Measurements from ENCODE around the gene FDPS.
"Not testable (repeated sequence)": the region's sequence is repeated elsewhere in the genome, so short reads cannot be mapped to it uniquely, and the experiment has no call there.

Gene FDPS

GRCh38 chr1:155320252-155320651 is 11.6 kb downstream of the FDPS start:
- DNase-seq (ENCODE audit: low read depth in 2 of 2), result no peak

DNA sequence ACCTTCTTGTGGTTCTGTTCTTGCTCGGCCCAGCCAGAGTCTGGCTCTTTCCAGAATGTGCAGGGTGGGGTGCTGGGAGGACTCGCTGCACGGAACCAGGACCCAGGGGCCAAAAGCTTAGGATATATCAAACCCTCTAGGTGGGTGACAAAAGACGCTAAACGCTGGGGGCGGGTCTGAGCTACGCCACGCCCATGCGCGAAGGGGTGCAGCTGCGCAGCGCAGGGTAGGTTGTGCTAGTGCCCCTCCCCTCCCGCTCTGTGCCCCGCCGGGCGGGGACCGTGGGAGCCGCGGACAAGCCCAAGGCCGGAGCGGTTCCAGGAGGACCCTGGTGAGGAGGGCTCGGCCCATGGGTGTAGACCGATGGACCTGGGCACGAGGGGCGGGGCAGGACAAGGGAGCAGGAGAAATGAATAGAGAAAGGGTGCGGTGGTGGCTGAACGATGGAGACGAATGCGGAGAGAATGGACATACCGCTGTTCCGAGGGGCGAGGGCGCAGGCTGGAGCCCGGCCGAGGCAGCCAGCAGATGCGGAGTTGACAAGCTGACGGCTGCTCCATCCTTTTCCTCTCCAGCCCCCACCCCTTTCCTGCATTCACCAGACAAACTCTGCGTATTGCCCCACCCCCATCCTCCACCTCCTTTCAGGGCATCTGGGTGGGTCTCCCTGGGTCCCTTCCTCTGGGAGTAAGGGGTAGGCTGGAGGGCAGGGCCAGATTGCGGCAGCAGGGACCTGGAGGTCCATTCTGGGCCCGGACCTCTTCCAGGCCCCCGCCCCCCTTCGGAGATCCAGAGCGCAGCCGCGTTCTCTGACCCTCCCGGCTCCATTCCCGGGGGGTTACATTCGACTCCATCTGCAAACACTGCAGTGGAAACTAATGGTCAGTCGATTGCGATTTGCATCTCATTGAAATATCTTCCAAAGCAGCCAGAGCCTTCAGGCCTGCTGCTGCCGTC is 12.3 kb downstream of the FDPS start, which contains the start of gene RUSC1:
Gene RUSC1, plus strand, starts transcription at position 234 of the 957 bp plus-strand sequence. CDS start 880 bp downstream, outside the sequence.
- peak; percentile 46 to 48 for DNase-seq (ENCODE audit: low read depth in 2 of 2)

DNA sequence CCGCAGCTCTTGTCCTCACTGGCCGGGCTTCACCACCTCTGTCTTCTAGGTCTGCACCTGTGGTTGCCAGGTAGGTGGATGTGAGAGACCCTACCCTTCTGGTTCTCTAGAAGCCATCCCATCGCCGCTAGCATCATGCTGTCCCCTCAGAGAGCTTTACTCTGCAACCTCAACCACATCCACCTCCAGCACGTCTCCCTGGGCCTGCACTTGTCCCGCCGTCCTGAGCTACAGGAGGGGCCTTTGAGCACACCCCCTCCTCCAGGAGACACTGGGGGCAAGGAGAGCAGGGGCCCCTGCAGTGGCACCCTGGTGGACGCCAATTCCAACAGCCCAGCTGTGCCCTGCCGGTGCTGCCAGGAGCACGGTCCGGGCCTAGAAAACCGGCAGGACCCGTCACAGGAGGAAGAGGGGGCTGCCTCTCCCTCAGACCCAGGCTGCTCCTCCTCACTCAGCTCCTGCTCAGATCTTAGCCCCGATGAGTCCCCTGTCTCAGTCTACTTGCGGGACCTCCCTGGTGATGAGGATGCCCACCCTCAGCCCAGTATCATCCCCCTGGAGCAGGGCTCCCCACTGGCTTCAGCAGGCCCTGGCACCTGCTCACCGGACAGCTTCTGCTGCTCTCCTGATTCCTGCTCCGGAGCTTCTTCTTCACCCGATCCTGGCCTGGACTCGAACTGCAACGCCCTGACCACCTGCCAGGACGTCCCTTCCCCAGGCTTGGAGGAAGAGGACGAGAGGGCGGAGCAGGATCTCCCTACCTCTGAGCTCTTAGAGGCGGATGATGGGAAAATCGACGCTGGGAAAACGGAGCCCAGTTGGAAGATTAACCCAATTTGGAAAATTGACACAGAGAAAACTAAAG is 13.2 kb downstream of the FDPS start:
- DNase-seq (ENCODE audit: low read depth in 2 of 2), result no peak

- no peak for DNase-seq (ENCODE audit: low read depth in 2 of 2)
These were observed 13.9 kb downstream of the FDPS start for GRCh38 chr1:155322571-155322952.

- DNase-seq (ENCODE audit: low read depth in 2 of 2), result peak; percentile 74 to 75
These were observed 14.5 kb downstream of the FDPS start for GRCh38 chr1:155322953-155323728.

DNA sequence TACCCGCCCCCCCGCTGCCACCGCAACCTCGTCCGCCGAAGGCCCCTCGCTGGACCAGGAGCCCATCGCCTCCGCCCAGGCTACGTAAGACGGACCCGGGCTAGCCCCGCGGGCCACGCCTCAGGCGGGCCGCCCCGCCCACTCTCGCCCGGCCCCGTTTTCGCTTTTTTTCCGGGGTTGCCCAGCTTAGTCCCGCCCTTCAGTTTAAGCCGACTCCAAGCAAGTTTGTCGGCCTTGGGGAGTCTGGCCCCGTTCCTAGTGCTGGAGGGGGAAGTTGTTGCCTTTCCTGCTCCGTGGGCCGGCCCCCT is 15.0 kb downstream of the FDPS start:
- peak; percentile 67 to 68 for DNase-seq (ENCODE audit: low read depth in 2 of 2)

DNA sequence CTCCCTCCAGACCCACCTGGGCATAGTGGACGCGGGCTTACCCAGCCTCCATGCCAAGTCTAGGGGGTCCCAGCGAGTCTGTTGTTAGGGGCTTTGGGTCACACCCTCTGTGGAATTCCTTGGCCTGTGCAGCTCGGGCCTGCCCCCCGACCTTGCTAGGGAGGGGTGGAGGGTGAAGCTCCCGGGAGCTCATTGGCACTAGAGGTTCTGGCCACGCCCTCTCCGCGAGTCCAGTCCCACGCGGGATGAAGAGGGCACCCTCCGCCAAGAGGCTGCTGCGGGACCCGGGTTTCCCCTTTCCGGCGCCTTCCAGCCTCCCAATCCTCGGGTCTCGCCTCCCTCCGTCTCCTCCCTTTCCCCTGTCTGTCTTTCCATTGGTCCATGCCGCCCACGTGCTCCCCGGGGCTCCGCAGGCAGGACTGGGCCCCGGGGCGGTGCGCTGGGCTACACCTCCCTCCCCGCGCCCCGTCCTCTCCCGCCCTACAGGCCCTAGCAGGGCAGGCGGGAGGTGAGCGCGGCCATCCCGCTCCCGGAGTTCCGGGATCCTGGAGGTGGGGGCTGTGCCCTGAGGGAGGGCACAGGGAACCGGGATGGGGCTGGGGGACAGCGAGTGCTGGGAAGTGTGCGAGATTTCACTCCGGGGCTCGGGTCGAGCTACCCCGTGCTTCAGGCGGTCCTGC is 15.5 kb downstream of the FDPS start:
- DNase-seq (ENCODE audit: low read depth in 2 of 2), result peak; percentile 62 to 78

DNA sequence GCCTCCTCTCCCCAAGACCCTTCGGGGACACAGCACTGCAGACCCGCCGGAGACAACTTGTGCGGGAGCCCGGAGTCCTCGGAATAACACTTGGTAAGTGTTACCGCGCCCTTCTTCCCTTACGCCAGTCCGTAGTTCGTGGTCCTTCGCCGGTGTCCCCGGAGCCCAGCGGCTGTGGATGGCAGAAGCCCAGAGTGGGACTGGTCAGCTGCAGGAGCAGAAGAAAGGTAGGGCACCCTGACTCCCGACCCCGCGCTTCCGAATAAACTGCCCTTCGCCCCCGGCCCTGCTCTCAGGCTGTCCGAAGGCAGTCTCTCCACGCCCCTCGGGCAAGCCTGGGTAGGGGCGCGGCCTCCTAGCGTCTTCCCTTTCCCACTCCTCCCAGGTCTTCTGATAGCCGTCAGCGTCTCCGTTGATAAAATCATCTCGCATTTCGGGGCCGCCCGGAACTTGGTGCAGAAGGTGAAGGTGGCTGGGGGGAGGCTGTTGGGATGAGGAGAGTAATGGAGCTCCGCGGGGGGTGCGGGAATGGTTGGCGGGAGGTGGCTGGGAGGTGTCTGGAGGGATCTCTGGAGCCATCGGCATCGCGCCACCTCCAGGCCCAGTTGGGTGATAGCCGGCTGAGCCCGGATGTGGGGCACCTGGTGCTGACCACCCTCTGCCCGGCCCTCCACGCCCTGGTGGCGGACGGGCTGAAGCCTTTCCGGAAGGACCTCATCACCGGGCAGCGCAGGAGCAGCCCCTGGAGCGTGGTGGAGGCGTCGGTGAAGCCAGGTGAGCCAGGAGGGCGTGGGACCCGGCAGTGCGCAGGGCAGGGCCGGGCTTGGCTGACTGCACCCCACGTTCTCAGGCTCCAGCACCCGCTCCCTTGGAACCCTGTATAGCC is 16.3 kb downstream of the FDPS start:
- DNase-seq (ENCODE audit: low read depth in 2 of 2), result no peak

GRCh38 chr1:155325603-155325893 is 16.9 kb downstream of the FDPS start:
- no peak for DNase-seq (ENCODE audit: low read depth in 2 of 2)

DNA sequence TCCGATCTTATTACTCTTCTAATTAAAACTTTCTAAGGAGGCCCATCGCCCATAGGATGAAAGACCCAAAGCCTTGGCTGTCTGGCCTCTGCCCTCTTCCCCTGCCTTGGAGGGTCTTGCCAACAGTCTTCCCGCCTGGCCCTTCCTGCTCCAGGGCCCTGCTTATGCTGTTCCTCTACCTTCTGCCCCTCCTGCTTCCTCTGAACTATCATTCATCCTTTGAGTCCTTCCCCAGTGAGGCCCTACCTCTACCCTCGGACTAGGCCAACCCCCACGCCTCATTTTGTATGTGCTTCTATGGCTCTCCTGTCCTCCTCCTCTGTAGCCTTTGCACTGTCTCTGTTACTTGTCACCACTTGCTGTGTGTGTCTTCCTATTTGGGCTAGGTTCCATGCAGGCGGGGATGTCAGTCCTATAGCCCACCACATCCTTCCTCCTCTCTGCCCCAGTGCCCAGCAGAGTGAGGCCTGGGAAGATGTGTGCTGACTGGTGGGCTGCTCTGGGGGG is 17.4 kb downstream of the FDPS start:
- no peak for DNase-seq (ENCODE audit: low read depth in 2 of 2)

DNA sequence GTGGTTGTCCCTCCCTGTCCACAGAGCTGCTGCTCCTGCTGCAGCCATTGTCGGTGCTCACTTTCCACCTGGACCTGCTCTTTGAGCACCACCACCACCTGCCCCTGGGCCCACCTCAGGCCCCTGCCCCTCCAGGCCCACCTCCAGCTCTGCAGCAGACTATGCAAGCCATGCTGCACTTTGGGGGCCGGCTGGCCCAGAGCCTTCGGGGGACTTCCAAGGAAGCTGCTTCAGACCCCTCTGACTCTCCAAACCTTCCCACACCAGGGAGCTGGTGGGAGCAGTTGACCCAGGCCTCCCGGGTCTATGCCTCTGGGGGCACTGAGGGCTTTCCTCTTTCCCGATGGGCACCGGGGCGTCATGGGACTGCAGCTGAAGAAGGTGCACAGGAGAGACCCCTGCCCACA is 18.0 kb downstream of the FDPS start:
- DNase-seq (ENCODE audit: low read depth in 2 of 2), result no peak

DNA sequence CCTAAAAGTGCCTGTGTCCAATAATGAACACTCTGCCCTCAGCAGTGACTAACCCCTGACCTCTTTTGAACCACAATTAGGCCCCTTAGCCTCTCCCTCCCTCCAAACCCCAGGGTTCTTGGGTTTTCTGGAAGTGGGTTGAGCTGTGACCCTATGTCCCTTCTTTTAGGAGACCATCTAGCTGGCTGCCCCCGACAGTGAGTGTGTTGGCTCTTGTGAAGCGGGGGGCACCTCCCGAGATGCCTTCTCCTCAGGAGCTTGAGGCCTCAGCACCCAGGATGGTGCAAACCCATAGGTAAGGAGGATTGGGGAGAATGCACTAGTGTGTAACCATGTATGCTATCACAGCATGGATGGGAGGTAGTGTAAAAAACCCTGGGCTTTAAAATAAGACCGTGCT is 19.3 kb downstream of the FDPS start:
- no peak for DNase-seq (ENCODE audit: low read depth in 2 of 2)

DNA sequence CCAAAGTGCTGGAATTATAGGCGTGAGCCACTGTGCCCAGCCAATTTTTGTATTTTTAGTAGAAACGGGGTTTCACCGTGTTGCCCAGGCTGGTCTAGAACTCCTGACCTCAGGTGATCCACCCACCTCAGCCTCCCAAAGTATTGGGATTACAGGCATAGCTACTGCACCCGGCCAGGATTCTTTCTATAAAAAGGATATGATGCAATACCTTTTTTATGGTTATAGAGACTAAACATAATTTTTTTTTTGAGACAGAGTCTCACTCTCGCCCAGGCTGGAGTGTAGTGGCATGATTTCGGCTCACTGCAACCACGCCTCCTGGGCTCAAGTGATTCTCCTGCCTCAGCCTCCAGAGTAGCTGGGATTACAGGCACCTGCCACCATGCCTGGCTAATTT is 20.2 kb downstream of the FDPS start:
- DNase-seq (ENCODE audit: low read depth in 2 of 2), result not testable (repeated sequence)

GRCh38 chr1:155329980-155330598 is 21.4 kb downstream of the FDPS start:
- DNase-seq (ENCODE audit: low read depth in 2 of 2), result no peak

GRCh38 chr1:155334962-155335361 is 26.3 kb downstream of the FDPS start:
- no peak for DNase-seq (ENCODE audit: low read depth in 2 of 2)

DNA sequence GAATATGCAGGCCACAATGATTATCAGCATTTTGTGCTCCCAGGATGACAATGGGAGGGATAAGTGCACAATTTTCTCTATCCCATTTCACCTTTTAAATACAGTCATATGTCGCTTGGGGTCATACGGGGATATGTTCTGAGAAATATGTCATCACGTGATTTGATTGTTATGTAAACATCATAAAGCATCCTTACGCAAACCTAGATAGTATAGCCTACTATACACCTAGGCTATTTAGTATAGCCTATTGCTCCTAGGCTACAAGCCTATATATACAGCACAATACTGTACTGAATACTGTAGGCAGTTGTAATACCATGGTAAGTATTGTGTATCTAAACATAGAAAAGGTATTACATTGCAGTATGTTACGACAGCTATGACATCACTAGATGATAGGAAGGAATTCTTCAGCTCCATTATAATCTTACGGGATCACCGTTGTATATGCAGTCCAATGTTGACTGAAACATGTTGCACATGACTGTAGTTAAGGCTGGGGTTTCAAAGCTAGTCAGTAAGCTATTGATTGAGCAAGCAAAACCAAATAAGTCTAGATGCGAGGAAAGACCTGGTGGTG is 30.9 kb downstream of the FDPS start:
- no peak for DNase-seq (ENCODE audit: low read depth in 2 of 2)

- DNase-seq (ENCODE audit: low read depth in 2 of 2), result no peak
These were observed 34.2 kb downstream of the FDPS start for GRCh38 chr1:155342842-155343241.

GRCh38 chr1:155352631-155353030 is 44.0 kb downstream of the FDPS start:
- no peak for DNase-seq (ENCODE audit: low read depth in 2 of 2)

GRCh38 chr1:155360051-155360450 is 51.4 kb downstream of the FDPS start:
- no peak for DNase-seq (ENCODE audit: low read depth in 2 of 2)
